ENCODE data around the gene NTN3.

The NTN3 gene

DNA sequence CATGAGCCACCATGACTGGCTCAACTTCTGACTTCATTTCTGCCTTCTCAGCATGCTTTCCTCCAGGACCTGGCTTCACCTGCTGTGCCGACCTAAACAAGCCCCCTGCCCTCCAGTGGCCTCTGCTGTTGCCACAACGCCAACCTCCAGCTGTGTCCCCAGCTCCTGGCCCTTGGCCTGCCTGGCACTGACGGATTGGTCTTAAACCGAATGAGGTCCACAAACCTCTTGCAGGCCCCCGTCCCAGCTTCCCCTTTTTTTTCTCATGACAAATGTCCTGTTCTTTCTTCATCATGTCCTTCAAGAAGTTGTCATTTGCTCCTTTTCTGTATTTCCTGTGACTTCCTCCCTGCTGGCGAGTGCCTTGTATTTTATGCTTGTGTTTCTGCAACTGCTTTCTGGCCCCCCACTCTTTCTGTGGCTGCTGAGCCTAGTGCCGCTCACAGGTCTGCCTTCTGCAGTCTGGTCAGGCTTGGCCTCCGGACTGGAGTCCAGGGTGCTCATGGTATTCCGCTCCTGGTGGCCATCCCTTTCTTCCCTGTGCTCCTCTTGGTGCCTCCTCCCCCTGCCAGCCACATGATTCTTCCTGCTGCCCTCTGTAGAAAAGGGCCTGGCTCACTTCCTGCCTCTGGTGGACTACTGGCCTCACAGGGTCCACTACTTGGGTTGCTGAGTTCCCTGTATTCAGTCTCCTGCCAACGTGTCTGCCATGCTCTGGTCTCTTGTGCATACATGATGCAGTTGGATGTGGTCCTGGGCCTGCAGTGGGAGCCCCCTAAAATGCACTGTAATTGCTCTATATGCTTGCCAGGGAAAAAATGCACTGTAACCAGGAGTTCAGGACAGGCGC is 45.5 kb downstream of the NTN3 start:
- H3K4me3 ChIP-seq (replicated peaks; ENCODE audit: low read depth, low read length), result no peak overlapping the region
- H3K36me3 ChIP-seq (ENCODE audit: control insufficient read depth, insufficient read depth, low read length), result peaks cover 12% of the 10 kb centered on the region
- TF ChIP-seq, protein P1, sequence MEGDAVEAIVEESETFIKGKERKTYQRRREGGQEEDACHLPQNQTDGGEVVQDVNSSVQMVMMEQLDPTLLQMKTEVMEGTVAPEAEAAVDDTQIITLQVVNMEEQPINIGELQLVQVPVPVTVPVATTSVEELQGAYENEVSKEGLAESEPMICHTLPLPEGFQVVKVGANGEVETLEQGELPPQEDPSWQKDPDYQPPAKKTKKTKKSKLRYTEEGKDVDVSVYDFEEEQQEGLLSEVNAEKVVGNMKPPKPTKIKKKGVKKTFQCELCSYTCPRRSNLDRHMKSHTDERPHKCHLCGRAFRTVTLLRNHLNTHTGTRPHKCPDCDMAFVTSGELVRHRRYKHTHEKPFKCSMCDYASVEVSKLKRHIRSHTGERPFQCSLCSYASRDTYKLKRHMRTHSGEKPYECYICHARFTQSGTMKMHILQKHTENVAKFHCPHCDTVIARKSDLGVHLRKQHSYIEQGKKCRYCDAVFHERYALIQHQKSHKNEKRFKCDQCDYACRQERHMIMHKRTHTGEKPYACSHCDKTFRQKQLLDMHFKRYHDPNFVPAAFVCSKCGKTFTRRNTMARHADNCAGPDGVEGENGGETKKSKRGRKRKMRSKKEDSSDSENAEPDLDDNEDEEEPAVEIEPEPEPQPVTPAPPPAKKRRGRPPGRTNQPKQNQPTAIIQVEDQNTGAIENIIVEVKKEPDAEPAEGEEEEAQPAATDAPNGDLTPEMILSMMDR (IDR thresholded peaks at IDR 0.05; ENCODE audit: insufficient read depth, low read length, poor library complexity, severe bottlenecking), result no peak
- no peak for DNase-seq (ENCODE audit: extremely low read depth, insufficient read length)
- no peaks in the 10 kb centered on the region for H3K27me3 ChIP-seq (replicated peaks; ENCODE audit: control insufficient read depth, insufficient read depth, low read length)

DNA sequence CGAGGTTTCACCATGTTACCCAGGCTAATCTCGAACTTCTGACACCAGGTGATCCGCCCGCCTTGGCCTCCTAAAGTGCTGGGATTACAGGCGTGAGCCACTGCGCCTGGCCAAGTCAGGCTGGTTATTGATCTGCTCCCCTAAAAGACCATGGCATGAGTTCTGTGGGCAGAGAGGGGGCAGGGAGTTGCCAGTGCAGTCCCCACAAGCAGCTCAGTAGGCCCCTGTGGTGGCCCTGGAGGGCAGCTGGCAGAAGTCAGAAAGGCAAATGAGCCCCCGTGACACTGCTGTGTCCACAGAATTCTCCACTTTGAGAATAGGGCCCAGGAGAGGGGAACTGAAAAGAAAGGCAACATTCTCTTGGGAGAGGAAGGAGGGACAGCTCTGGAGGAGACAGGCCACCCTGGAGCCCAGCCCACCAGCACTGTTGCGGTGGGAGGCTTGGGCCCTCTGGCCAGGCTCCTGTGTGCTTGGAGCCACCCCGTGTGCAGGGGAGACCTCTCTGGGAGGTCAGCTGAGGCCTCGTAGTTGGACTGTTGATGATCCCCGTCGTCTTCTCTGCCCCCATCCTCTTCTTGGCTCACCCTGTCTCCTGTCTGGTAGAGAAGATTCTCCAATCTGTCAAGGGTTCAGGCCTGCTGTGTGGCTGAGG is 47.0 kb downstream of the NTN3 start:
- TF ChIP-seq, protein P1 (IDR thresholded peaks at IDR 0.05; ENCODE audit: insufficient read depth, low read length, poor library complexity, severe bottlenecking), result no peak
- H3K27me3 ChIP-seq (replicated peaks; ENCODE audit: control insufficient read depth, insufficient read depth, low read length), result no peaks in the 10 kb centered on the region
- peaks cover 12% of the 10 kb centered on the region for H3K36me3 ChIP-seq (ENCODE audit: control insufficient read depth, insufficient read depth, low read length)
- no peak for DNase-seq (ENCODE audit: extremely low read depth, insufficient read length)
- no peak overlapping the region for H3K4me3 ChIP-seq (replicated peaks; ENCODE audit: low read depth, low read length)

DNA sequence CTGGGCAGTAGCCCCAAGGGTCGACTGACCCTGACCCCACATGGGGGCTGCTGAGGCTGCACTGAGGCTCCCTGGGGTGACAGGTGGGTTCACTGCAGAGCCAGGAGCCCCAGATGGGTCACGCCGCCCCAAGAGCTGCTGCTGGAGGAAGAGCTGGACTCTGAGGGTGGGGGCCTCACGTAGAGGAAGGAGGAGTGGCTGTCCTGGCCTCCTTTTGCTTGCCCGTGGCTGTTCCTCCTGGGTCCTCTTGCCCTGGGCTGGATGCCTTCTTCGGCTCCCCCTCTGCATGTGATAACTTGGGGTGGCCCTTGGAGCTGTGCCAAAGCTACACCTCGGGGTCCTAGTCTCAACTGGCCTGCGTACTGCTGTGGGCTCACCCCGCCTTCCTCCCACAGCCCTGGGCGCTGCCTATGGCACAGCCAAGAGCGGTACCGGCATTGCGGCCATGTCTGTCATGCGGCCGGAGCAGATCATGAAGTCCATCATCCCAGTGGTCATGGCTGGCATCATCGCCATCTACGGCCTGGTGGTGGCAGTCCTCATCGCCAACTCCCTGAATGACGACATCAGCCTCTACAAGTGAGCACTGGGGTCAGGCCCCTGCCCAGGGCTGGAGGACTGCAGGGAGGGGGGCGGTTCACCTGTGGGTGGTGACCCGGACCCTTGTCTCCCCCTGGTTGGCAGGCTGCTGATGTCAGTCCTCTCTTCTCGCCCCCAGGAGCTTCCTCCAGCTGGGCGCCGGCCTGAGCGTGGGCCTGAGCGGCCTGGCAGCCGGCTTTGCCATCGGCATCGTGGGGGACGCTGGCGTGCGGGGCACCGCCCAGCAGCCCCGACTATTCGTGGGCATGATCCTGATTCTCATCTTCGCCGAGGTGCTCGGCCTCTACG is 48.0 kb downstream of the NTN3 start:
- Histone ChIP-seq H3K4me3 (replicated peaks; ENCODE audit: low read depth, low read length) (no peak overlapping the region), H3K27me3 (replicated peaks; ENCODE audit: control insufficient read depth, insufficient read depth, low read length) (no peaks in the 10 kb centered on the region), H3K36me3 (ENCODE audit: control insufficient read depth, insufficient read depth, low read length) (peaks cover 17% of the 10 kb centered on the region)
- TF ChIP-seq, protein P1 (IDR thresholded peaks at IDR 0.05; ENCODE audit: insufficient read depth, low read length, poor library complexity, severe bottlenecking), result no peak
- no peak for DNase-seq (ENCODE audit: extremely low read depth, insufficient read length)

DNA sequence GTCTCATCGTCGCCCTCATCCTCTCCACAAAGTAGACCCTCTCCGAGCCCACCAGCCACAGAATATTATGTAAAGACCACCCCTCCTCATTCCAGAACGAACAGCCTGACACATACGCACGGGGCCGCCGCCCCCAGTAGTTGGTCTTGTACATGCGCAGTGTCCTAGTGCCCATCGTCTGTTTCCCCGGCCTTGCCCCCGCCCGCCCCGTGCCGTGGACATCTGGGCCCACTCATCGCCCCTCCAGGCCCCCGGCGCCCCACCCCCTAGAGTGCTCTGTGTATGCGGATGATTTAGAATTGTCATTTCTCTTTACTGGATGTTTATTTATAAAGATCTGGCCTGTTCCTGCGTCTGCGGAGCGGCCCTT is 48.6 kb downstream of the NTN3 start:
- Histone ChIP-seq H3K36me3 (ENCODE audit: control insufficient read depth, insufficient read depth, low read length) (peaks cover 19% of the 10 kb centered on the region), H3K4me3 (replicated peaks; ENCODE audit: low read depth, low read length) (peak overlapping the region; percentile 32), H3K27me3 (replicated peaks; ENCODE audit: control insufficient read depth, insufficient read depth, low read length) (no peaks in the 10 kb centered on the region)
- no peak for DNase-seq (ENCODE audit: extremely low read depth, insufficient read length)
- TF ChIP-seq, protein P1 (IDR thresholded peaks at IDR 0.05; ENCODE audit: insufficient read depth, low read length, poor library complexity, severe bottlenecking), result no peak

DNA sequence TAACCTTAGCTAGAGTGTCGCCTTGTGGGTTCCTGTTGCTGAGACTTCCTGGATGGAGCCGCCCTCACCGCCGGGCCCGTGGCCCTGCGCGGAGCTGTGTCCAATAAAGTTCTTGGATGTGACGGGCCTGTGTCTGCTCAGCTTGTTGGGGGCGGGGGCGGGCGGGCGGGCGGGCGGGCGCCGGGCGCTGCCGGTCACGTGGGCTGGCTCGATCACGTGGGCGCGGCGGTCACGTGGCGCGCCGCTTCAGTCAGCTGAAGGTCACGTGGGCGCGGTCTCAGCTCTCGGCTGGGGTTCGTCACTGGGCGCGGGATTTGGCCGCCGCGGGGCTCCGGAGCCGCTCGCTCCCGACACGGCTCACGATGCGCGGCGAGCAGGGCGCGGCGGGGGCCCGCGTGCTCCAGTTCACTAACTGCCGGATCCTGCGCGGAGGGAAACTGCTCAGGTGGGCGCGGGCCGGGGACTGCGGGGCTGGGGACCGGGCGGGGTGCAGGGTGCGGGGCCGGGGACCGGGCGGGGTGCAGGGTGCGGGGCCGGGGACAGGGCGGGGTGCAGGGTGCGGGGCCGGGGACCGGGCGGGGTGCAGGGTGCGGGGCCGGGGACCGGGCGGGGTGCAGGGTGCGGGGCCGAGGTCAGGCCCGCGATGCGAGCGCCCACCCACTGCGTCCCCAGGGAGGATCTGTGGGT is 49.1 kb downstream of the NTN3 start, which contains the start of gene AMDHD2:
Gene AMDHD2, plus strand, starts transcription at position 275 of the 687 bp plus-strand sequence. Its CDS starts 88 bp downstream, at position 363.
- Histone ChIP-seq H3K27me3 (replicated peaks; ENCODE audit: control insufficient read depth, insufficient read depth, low read length) (no peaks in the 10 kb centered on the region), H3K4me3 (replicated peaks; ENCODE audit: low read depth, low read length) (peak within 1 kb of the TSS; percentile 76), H3K36me3 (ENCODE audit: control insufficient read depth, insufficient read depth, low read length) (peaks cover 19% of the 10 kb centered on the region)
- TF ChIP-seq, protein P1 (IDR thresholded peaks at IDR 0.05; ENCODE audit: insufficient read depth, low read length, poor library complexity, severe bottlenecking), result no peak
- DNase-seq (ENCODE audit: extremely low read depth, insufficient read length), result peak; percentile 88

Data from GM06990 (cell line).